LNCaP clone FGC (cell line): Measurements from ENCODE around the gene VPS39.

Source experiments
- DNase-seq: peaks from one replicate; pipeline ENCODE4 v3.0.0-alpha.2; 2011; ENCODE audit warnings: low read depth
- H3K4me3 ChIP-seq: 2 replicates; pipeline ENCODE4 v1.5.1; 2011; ENCODE audit warnings: mild to moderate bottlenecking, low read depth, low read length, control low read depth
- CTCF ChIP-seq: IDR thresholded peaks from 2 replicates; pipeline ENCODE4 v1.5.1; 2012; ENCODE audit warnings: mild to moderate bottlenecking; ENCODE audit not compliant: control insufficient read depth, insufficient read depth; ENCODE audit errors: extremely low read depth

Gene VPS39

GRCh38 chr15:42191610-42192346, 16.3 kb downstream of the VPS39 start:
- no peak overlapping the region for H3K4me3 ChIP-seq
- no peak for DNase-seq
- no peak for TF ChIP-seq CTCF

DNA sequence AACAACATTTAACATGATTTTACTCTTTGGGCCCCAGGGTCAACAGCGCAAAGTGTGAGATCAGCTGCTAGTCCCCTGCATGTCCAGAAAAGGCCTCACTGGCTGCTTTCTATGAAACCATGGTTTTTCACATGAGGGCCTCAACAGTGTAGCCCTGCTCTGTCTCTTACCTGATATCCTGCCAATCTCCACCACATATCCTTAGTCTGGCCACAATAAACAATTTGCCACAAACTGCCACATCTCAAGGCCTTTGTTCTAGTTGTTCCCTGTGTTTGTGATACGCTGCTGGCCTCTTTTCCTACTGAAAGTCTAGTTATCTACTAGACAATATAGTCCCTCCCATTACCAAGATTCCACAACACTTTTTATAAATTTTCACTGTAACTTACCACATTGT, 17.7 kb downstream of the VPS39 start:
- no peak for TF ChIP-seq CTCF
- no peak overlapping the region for H3K4me3 ChIP-seq
- no peak for DNase-seq

- TF ChIP-seq CTCF = no peak
Observed at GRCh38 chr15:42185801-42186200, 22.3 kb downstream of the VPS39 start.

DNA sequence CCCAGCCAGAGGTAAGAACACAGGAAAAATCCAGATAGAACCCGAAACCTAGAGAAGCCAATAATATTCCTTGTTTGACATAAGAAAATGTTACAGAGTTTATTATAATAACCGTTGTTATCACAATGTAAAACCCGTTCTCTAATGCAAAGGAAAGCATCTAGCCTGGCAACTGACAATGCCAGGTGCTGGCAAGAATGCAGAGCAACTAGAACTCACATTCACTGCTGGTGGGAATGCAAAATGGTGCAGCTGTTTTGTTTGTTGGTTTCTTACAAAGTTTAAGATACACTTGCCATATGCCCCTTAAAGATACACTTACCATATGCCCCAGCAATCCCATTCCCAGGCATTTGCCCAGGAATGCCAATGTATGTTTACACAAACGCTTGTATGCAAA, 23.4 kb downstream of the VPS39 start:
- no peak for TF ChIP-seq CTCF
- no peak for DNase-seq
- H3K4me3 ChIP-seq = no peak overlapping the region

More at GRCh38 chr15:42185801-42186200, 22.3 kb downstream of the VPS39 start:
- no peak for DNase-seq
- H3K4me3 ChIP-seq = no peak overlapping the region

DNA sequence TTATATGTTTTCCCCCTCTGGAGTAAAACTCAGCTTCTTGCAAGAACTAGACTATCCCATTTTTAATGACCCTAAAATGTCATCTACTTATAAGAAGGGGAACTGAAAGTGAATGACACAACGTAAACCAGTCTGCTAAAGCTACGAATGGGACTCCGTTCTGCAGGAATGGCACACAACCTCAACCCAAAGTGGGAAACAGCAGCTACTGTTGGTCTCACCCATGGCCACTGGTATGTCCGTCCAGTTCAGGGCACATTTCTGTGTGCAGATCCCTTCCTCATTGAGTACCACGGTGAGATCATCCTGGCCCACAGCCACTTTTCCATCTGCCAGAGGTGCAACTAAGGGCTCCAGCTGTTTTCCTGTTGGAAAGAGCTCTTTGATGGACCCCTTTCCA, 23.8 kb downstream of the VPS39 start:
- DNase-seq = no peak
- no peak for TF ChIP-seq CTCF

DNA sequence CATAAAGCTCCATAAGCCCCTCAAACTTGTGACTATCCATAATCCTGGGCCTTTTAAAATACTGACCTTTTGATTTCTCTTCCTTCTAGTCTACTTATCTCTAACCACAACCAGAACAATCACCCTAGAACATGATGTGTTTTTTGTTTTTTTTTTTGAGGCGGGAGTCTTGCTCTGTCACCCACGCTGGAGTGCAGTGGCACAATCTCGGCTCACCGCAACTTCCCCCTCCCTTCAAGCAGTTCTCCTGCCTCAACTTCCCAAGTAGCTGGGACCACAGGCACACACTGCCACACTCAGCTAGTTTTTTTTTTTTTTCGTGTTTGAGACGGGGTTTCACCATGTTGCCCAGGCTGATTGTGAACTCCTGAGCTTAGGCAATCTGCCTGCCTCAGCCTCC, 25.1 kb downstream of the VPS39 start:
- H3K4me3 ChIP-seq = no peak overlapping the region
- TF ChIP-seq CTCF = no peak
- DNase-seq = no peak

More for the DNA sequence above, 23.8 kb downstream of the VPS39 start:
- no peak overlapping the region for H3K4me3 ChIP-seq

DNA sequence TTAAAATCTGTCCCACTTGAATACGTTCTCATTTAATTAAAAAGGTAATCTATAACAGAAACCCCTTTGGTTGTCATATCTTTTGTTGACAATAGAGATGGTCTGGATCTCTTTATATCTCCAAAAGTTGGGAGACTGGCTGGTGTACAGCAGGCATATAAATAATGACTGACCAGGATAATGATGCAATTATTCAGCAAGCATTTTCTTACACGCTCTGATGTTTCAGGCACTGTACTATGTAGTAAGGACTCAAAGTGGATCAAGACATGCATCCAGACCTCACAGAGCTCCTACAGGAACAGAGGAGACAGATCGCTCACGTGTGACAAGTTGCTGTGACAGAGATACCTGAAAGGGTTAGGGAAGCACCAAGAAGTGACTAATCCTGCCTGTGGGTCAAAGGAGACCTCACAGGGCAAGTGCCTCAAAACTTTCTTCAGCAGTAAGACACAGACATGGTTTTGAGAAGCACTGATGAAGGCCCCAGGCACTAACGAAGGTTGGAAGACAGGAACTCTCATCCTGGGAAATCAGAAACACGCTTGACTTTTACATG, 25.7 kb downstream of the VPS39 start:
- no peak for DNase-seq
- no peak overlapping the region for H3K4me3 ChIP-seq
- TF ChIP-seq CTCF = no peak
